Esophagus muscularis mucosa (tissue), 4 donors: ENCODE measurements around the gene RPH3AL. TPM values are rescaled to one million over a fixed set of nuclear protein-coding genes. Genes with fewer than 3 reads are reported as not detected.

ENCODE experiments used
- DNase-seq: peaks from one replicate; pipeline ENCODE4 v3.0.0-alpha.2; 2017; ENCODE audit errors: extremely low spot score
- H3K27ac ChIP-seq, 4 donors: fragments of 200-600 bp; sonication (generic); replicated peaks in 1 of 4; 1 replicate in 3 of 4; 2 replicates in 1 of 4; pipeline ENCODE4 v1.5.1; 2016 to 2019; ENCODE audit warnings: mild to moderate bottlenecking in 1 of 4
- H3K27me3 ChIP-seq, 4 donors: fragments of 200-600 bp; sonication (generic); one replicate each; pipeline versions ENCODE4 v1.5.1 to v1.6.0; 2016 to 2019
- H3K36me3 ChIP-seq, 4 donors: fragments of 200-600 bp; sonication (generic); one replicate each; pipeline ENCODE4 v1.5.1; 2016 to 2019
- H3K4me1 ChIP-seq, 4 donors: fragments of 200-600 bp; sonication (generic); one replicate each; pipeline ENCODE4 v1.5.1; 2016 to 2019
- H3K4me3 ChIP-seq, 4 donors: fragments of 200-600 bp; sonication (generic); 1 replicate in 2 of 4; 2 replicates in 2 of 4; pipeline ENCODE4 v1.5.1; 2016 to 2019; ENCODE audit warnings: mild to moderate bottlenecking in 4 of 4, moderate library complexity in 1 of 4
- H3K9me3 ChIP-seq, 4 donors: fragments of 200-600 bp; sonication (generic); 1 replicate in 3 of 4; 2 replicates in 1 of 4; pipeline ENCODE4 v1.5.1; 2016 to 2019
- CTCF ChIP-seq, 3 experiments: fragments of 200-600 bp in 2 of 3; fragments of 450-650 bp in 1 of 3; sonication (generic) in 2 of 3; IDR thresholded peaks; one replicate each; pipeline ENCODE4 v1.5.1; 2017 to 2019; ENCODE audit warnings: antibody characterized with exemption in 3 of 3, mild to moderate bottlenecking in 2 of 3, moderate library complexity in 1 of 3
- EP300 ChIP-seq: sonication (generic); formaldehyde crosslinking; IDR thresholded peaks from one replicate; pipeline ENCODE4 v1.6.1; 2017; ENCODE audit warnings: antibody characterized with exemption
- POLR2A ChIP-seq: fragments of 450-650 bp; IDR thresholded peaks from one replicate; pipeline ENCODE4 v1.6.1; 2017; ENCODE audit warnings: antibody characterized with exemption, moderate library complexity, mild to moderate bottlenecking, low read depth
- POLR2AphosphoS5 ChIP-seq, 2 donors: sonication (generic); formaldehyde crosslinking; IDR thresholded peaks; one replicate each; pipeline ENCODE4 v1.6.1; 2017; ENCODE audit warnings: antibody characterized with exemption in 2 of 2
- WGBS: methylation state at CpG from one replicate; pipeline ENCODE4 v1.1.5; 2018; 5-methylcytosine and 5-hydroxymethylcytosine counted together
- intact Hi-C: fragments of 100-400 bp; cut with DNase I; formaldehyde crosslinking; loops from one replicate; pipeline ENCODE4 v1.15.1; 2023
- total RNA-seq, 4 donors: library from RNA; depleted of rRNA; stranded (reverse); fragments of >200 nt; gene quantifications; one replicate each; pipeline versions ENCODE4 v1.1.0 to v1.2.1, GENCODE V29; 2016

RPH3AL gene
- total RNA-seq, 4 donors from 2014 or later, result 8.7 to 21.0 (median 14.8) TPM

GRCh38 chr17:388087-388486 is 35.5 kb upstream of the RPH3AL start:
- no peak for TF ChIP-seq POLR2AphosphoS5 (IDR thresholded peaks at IDR 0.05)
- no peak for TF ChIP-seq POLR2A
- TF ChIP-seq CTCF (IDR thresholded peaks at IDR 0.05), result no peak
- no peak for TF ChIP-seq EP300
- Histone ChIP-seq H3K4me1 (peaks cover 11 to 25% (median 24%) of the 10 kb centered on the region in 4 donors), H3K36me3 (no peaks in the 10 kb centered on the region), H3K27ac (no peak overlapping the region), H3K9me3 (no peaks in the 10 kb centered on the region), H3K4me3 (no peak overlapping the region), H3K27me3 (peaks cover 0 to 59% (median 7%) of the 10 kb centered on the region in 4 donors)
- intact Hi-C loops, result loop anchor here (5.0 kb wide), 1 partner anchor 241 kb away; no protein-coding TSS in a partner anchor
- 91% methylated on average over 10 of the region's 10 CpGs for WGBS
- DNase-seq, result no peak

- no peaks in the 10 kb centered on the region for H3K9me3 ChIP-seq
- intact Hi-C loops, result loop anchor here (5.0 kb wide), 1 partner anchor 239 kb away; no protein-coding TSS in a partner anchor
- H3K4me1 ChIP-seq, result peaks cover 11 to 25% (median 24%) of the 10 kb centered on the region in 4 donors
- peaks cover 0 to 57% (median 7%) of the 10 kb centered on the region in 4 donors for H3K27me3 ChIP-seq
- no peaks in the 10 kb centered on the region for H3K36me3 ChIP-seq
- H3K27ac ChIP-seq, result peak overlapping the region in 3 of 4 donors; percentile 67 to 83 (median 79)
- WGBS, result 7% methylated on average over 19 of the region's 57 CpGs
- DNase-seq, result no peak
- TF ChIP-seq POLR2A (no peak), EP300 (no peak), POLR2AphosphoS5 (IDR thresholded peaks at IDR 0.05) (peak in 1 of 2 donors; percentile 31), CTCF (IDR thresholded peaks at IDR 0.05) (peak; percentile 72 to 86 (median 73))
- peak overlapping the region; percentile 61 to 91 (median 69) for H3K4me3 ChIP-seq
These were observed 33.7 kb upstream of the RPH3AL start for GRCh38 chr17:386141-386876.

GRCh38 chr17:385836-386140 is 33.2 kb upstream of the RPH3AL start:
- intact Hi-C loops, result loop anchor here (5.0 kb wide), 1 partner anchor 238 kb away; no protein-coding TSS in a partner anchor
- WGBS, result no CpG with 5 or more reads among the region's 42 CpGs
- Histone ChIP-seq H3K4me1 (peaks cover 11 to 25% (median 24%) of the 10 kb centered on the region in 4 donors), H3K9me3 (no peaks in the 10 kb centered on the region), H3K27me3 (peaks cover 0 to 58% (median 7%) of the 10 kb centered on the region in 4 donors), H3K4me3 (peak overlapping the region; percentile 61 to 91 (median 69)), H3K36me3 (no peaks in the 10 kb centered on the region), H3K27ac (peak overlapping the region; percentile 67 to 83 (median 76))
- no peak for DNase-seq
- no peak for TF ChIP-seq EP300
- no peak for TF ChIP-seq POLR2A
- no peak for TF ChIP-seq POLR2AphosphoS5 (IDR thresholded peaks at IDR 0.05)
- no peak for TF ChIP-seq CTCF (IDR thresholded peaks at IDR 0.05)

- DNase-seq, result no peak
- TF ChIP-seq POLR2AphosphoS5 (IDR thresholded peaks at IDR 0.05), result peak in 1 of 2 donors; percentile 42
- TF ChIP-seq CTCF (IDR thresholded peaks at IDR 0.05), result no peak
- peak; percentile 27 for TF ChIP-seq EP300
- TF ChIP-seq POLR2A, result no peak
- intact Hi-C loops, result loop anchor here (5.0 kb wide), 1 partner anchor 238 kb away; no protein-coding TSS in a partner anchor
- Histone ChIP-seq H3K27ac (peak overlapping the region; percentile 67 to 83 (median 76)), H3K4me1 (peaks cover 11 to 25% (median 24%) of the 10 kb centered on the region in 4 donors), H3K27me3 (peaks cover 0 to 58% (median 7%) of the 10 kb centered on the region in 4 donors), H3K36me3 (no peaks in the 10 kb centered on the region), H3K4me3 (peak overlapping the region; percentile 61 to 91 (median 69)), H3K9me3 (no peaks in the 10 kb centered on the region)
- WGBS, result no CpG with 5 or more reads among the region's 70 CpGs
These were observed 32.7 kb upstream of the RPH3AL start for GRCh38 chr17:385178-385835.
